Skin epidermis (tissue), 12 donors: ENCODE data around the gene INHBC.
A peak's percentile ranks its signal among the peaks of the same experiment; 100 is the strongest.
"Not testable (repeated sequence)": the region's sequence is repeated elsewhere in the genome, so short reads cannot be mapped to it uniquely, and the experiment has no call there.

Experiments used
- H3K27ac ChIP-seq, 21 experiments: fragments of 200-600 bp; sonication (generic) in 11 of 21; one replicate each; pipeline ENCODE4 v1.5.0; 2020; ENCODE audit warnings: mild to moderate bottlenecking in 3 of 21, inconsistent platforms in 2 of 21, moderate library complexity in 2 of 21
- H3K4me3 ChIP-seq, 7 experiments: fragments of 200-600 bp; sonication (generic) in 2 of 7; one replicate each; pipeline ENCODE4 v1.5.0; 2020; ENCODE audit warnings: inconsistent platforms in 2 of 7, mild to moderate bottlenecking in 2 of 7, moderate library complexity in 1 of 7

Gene INHBC

GRCh38 chr12:57434517-57435223 is at the start of gene INHBC:
Gene INHBC (plus strand): TSS chr12:57434784. CDS start chr12:57434887, 103 bp downstream.
- H3K4me3 ChIP-seq = no peak within 1 kb of the TSS
- no peak within 1 kb of the TSS for H3K27ac ChIP-seq

GRCh38 chr12:57385586-57385985 is 49.0 kb upstream of the INHBC start:
- H3K4me3 ChIP-seq = no peak overlapping the region
- no peak overlapping the region for H3K27ac ChIP-seq

- Histone ChIP-seq H3K4me3 (no peak overlapping the region), H3K27ac (no peak overlapping the region)
These were observed 48.3 kb upstream of the INHBC start for GRCh38 chr12:57386187-57386720.

GRCh38 chr12:57388425-57388824 is 46.2 kb upstream of the INHBC start:
- Histone ChIP-seq H3K4me3 (no peak overlapping the region), H3K27ac (peak overlapping the region in 1 of 21 experiments; percentile 14)

- H3K4me3 ChIP-seq = no peak overlapping the region
- no peak overlapping the region for H3K27ac ChIP-seq
These were observed 45.6 kb upstream of the INHBC start for GRCh38 chr12:57389033-57389432.

GRCh38 chr12:57390174-57390573 is 44.4 kb upstream of the INHBC start:
- H3K27ac ChIP-seq = no peak overlapping the region
- H3K4me3 ChIP-seq = no peak overlapping the region

GRCh38 chr12:57395121-57395520 is 39.5 kb upstream of the INHBC start:
- Histone ChIP-seq H3K4me3 (no peak overlapping the region), H3K27ac (no peak overlapping the region)

GRCh38 chr12:57397441-57397840 is 37.1 kb upstream of the INHBC start:
- Histone ChIP-seq H3K27ac (no peak overlapping the region), H3K4me3 (no peak overlapping the region)

- not testable (repeated sequence) for H3K4me3 ChIP-seq, H3K27ac ChIP-seq
These were observed 34.7 kb upstream of the INHBC start for GRCh38 chr12:57399718-57400463.

GRCh38 chr12:57401165-57401564 is 33.4 kb upstream of the INHBC start:
- Histone ChIP-seq H3K4me3 (no peak overlapping the region), H3K27ac (no peak overlapping the region)

- H3K27ac ChIP-seq, H3K4me3 ChIP-seq: not testable (repeated sequence)
These were observed 32.4 kb upstream of the INHBC start for GRCh38 chr12:57402156-57402555.

- Histone ChIP-seq H3K4me3 (no peak overlapping the region), H3K27ac (no peak overlapping the region)
These were observed 29.5 kb upstream of the INHBC start for GRCh38 chr12:57404966-57405640.

GRCh38 chr12:57410534-57410933 is 24.1 kb upstream of the INHBC start:
- Histone ChIP-seq H3K4me3 (no peak overlapping the region), H3K27ac (no peak overlapping the region)

- not testable (repeated sequence) for H3K27ac ChIP-seq, H3K4me3 ChIP-seq
These were observed 20.4 kb upstream of the INHBC start for GRCh38 chr12:57414160-57414559.

GRCh38 chr12:57415088-57415487 is 19.5 kb upstream of the INHBC start:
- H3K27ac ChIP-seq = no peak overlapping the region

GRCh38 chr12:57416039-57416996 is 18.3 kb upstream of the INHBC start:
- Histone ChIP-seq H3K4me3 (no peak overlapping the region), H3K27ac (no peak overlapping the region)

More at GRCh38 chr12:57415088-57415487, 19.5 kb upstream of the INHBC start:
- no peak overlapping the region for H3K4me3 ChIP-seq

GRCh38 chr12:57418255-57418654 is 16.3 kb upstream of the INHBC start:
- H3K4me3 ChIP-seq = no peak overlapping the region
- H3K27ac ChIP-seq = no peak overlapping the region

- Histone ChIP-seq H3K27ac (no peak overlapping the region), H3K4me3 (no peak overlapping the region)
These were observed 15.1 kb upstream of the INHBC start for GRCh38 chr12:57419495-57419894.

- no peak overlapping the region for H3K27ac ChIP-seq
- no peak overlapping the region for H3K4me3 ChIP-seq
These were observed 14.1 kb upstream of the INHBC start for GRCh38 chr12:57420482-57420881.
